Hematopoietic multipotent progenitor cell treated with erythropoietin and hydrocortisone succinate and interleukin-3 and kit ligand, for 4 days (in vitro differentiated cells): ENCODE measurements around the gene TRIM27.
"Not testable (repeated sequence)": the region's sequence is repeated elsewhere in the genome, so short reads cannot be mapped to it uniquely, and the experiment has no call there.

Experiments used
- DNase-seq: peaks from one replicate; pipeline ENCODE4 v3.0.0-alpha.2; 2015

The TRIM27 gene, protein sequence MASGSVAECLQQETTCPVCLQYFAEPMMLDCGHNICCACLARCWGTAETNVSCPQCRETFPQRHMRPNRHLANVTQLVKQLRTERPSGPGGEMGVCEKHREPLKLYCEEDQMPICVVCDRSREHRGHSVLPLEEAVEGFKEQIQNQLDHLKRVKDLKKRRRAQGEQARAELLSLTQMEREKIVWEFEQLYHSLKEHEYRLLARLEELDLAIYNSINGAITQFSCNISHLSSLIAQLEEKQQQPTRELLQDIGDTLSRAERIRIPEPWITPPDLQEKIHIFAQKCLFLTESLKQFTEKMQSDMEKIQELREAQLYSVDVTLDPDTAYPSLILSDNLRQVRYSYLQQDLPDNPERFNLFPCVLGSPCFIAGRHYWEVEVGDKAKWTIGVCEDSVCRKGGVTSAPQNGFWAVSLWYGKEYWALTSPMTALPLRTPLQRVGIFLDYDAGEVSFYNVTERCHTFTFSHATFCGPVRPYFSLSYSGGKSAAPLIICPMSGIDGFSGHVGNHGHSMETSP

DNA sequence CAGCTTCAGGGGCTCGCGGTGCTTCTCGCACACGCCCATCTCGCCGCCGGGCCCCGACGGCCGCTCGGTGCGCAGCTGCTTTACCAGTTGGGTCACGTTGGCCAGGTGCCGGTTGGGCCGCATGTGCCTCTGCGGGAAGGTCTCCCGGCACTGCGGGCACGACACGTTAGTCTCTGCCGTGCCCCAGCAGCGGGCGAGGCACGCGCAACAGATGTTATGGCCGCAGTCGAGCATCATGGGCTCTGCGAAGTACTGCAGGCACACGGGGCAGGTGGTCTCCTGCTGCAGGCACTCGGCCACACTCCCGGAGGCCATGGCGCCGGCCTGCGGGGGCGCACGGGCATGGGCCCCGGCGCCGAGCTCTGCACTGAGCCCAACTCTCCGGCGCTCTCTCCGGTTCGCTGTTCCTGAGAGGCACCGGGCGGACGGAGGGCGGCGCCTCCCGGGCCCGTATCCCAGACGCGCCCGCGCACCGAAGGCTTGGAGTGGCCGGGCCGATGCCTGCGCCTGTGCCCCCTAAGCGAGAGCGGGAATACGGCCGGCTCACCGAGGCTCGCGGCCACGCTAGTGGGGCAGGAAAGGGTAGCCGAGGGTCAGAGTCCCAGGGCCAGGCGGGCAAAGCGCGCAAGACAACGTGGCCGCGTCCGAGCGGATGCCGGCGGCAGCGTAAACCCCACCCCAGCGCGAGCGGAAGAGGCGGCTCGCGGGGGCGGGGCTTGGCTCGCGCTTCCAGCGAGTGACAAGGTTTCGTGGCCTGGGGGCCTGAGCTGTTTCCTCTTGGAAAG, at the start of gene TRIM27:
TSS of gene TRIM27 (minus strand) at position 668 of the 785 bp plus-strand sequence. CDS start at position 315, 353 bp downstream.
- DNase-seq, result peak; percentile 96

DNA sequence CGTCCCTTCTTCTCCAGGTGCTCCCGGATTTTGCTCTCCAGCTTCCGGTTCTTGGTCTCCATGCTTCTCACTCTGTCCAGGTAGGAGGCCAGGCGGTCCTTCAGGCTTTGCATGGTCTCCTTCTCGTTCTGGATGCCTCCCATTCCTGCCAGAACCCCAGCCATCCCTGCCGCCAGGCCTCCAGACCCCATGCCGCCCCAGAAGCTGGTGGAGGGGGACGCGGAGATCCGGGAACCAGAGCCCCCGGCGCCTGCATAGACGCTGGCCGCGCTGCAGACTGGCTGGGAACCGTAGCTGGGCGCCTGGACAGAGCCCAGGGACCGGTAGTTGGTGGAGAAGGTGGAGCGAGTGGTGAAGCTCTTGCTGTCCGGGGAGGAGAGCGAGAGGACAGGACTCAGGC, 46.3 kb upstream of the TRIM27 start:
- not testable (repeated sequence) for DNase-seq

DNA sequence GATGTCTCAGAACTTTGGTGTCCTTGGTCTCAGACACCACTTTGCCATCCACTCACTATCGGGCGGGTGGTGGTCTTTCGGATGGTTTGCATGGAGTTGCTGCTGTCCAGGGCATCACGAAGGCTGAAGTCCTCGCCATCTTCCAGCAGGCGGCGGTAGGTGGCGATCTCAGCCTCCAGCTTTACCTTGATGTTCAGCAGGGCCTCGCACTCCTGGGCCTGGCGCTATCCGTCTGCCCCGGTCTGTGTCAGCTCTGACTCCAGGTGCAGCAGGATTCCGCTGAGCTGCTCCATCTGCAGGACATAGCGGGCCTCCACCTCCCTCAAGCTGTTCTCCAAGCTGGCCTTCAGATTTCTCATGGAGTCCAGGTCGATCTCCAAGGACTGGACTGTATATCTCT, 45.3 kb upstream of the TRIM27 start:
- no peak for DNase-seq

DNA sequence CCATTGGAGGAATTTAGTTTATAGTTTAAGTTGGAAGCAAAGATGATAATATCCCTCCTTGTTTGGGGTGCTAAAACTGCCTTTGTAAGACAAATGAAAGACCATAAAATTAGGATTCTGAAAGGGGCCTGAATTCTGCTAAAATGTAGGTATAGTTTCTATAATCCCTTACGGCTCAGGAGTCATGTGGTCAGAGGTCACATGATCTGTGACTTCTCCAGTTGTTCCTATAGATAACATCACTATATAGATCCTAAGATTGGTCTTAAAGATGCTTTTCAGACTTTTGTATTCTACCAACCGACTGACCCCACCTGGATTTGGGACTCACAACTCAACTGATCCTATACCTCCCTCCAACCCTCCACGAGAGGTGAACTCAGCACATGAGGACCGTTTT, 44.7 kb upstream of the TRIM27 start:
- DNase-seq, result no peak

DNA sequence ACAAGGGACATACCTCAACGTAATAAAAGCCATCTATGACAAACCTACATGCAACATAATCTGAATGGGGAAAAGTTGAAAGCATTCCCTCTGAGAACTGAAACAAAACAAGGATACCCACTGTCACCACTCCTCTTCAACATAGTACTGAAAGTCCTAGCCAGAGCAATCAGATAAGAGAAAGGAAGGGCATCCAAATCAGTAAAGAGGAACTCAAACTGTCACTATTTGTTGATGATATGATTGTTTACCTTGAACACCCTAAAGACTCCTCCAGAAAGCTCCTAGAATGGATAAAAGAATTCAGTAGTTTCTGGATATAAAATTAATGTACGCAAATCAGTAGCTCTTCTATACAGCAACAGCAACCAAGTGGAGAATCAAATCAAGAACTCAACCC, 41.9 kb upstream of the TRIM27 start:
- no peak for DNase-seq

DNA sequence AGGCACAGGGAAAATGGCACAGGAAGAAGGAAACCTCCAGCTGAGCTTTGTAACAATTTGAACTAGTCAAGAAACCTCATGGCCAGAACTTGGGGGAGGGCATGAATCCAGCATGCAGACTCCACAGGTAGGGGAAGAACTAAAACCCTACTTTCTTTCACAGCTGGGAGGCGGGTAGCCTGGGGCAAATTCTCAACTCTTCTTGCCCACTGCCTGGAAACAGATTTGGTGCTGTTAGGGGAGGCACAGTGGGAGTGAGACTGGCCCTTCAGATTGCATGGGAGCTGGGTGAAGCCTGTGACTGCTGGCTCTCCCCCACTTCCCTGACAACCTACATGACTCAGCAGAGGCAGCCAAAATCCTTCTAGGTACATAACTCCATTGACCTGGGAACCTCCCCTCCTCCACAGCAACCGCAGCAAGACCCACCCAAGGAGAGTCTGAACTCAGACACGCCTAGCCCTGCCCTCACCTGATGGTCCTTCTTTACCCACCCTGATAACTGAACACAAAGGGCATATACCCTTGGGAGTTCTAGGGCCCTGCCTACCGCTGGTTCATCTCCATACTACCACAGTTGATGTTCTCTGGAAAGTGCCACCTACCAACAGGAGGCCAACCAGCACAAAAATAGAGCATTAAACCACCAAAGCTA, 37.2 kb upstream of the TRIM27 start:
- no peak for DNase-seq

DNA sequence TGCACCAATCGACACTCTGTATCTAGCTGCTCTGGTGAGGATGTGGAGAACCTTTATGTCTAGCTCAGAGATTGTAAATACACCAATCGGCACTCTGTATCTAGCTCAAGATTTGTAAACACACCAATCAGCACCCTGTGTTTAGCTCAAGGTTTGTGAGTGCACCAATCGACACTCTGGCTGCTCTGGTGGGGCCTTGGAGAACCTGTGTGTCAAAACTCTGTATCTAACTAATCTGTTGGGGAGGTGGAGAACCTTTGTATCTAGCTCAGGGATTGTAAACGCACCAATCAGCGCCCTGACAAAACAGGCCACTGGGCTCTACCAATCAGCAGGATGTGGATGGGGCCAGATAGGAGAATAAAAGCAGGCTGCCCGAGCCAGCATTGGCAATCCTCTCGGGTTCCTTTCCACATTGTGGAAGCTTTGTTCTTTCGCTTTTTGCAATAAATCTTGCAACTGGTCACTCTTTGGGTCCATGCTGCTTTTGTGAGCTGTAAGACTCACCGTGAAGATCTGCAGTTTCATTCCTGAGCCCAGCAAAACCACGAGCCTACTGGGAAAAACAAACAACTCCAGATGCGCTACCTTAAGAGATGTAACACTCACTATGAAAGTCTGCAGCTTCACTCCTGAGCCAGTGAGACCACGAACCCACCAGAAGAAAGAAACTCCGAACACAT, 34.9 kb upstream of the TRIM27 start:
- DNase-seq, result not testable (repeated sequence)

DNA sequence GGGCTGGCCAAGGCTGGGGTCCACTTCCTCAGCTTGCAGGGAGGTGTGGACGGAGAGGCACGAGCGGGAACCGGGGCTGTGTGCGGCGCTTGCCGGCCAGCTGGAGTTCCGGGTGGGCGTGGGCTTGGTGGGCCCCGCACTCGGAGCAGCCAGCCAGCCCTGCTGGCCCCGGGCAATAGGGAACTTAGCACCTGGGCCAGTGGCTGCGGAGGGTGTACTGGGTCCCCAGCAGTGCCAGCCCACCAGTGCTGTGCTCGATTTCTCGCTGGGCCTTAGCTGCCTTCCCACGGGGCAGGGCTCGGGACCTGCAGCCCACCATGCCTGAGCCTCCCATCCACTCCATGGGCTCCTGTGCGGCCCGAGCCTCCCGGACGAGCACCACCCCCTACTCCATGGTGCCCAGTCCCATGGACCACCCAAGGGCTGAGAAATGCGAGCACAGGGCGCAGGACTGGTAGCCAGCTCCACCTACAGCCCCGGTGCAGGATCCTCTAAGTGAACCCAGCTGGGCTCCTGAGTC, 34.1 kb upstream of the TRIM27 start:
- DNase-seq, result not testable (repeated sequence)

DNA sequence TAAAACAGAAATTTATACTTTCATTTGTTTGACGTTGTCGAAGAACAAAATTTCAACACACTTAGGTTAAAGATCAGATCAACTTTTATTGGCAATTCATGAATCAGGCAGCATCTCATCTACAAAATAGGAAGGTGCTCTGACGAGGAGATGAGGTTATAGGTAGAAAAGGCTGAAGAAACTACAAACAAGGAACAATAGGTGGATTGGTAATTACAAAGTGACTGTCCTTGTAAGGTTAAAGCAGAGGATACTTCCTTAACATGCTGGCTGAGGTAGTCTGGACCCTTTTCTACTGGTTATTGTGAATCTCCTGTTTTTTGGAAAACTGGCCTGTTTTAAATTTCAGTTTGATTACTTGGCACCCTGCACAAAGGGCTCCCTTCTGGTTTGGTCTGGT, 32.5 kb upstream of the TRIM27 start:
- no peak for DNase-seq

DNA sequence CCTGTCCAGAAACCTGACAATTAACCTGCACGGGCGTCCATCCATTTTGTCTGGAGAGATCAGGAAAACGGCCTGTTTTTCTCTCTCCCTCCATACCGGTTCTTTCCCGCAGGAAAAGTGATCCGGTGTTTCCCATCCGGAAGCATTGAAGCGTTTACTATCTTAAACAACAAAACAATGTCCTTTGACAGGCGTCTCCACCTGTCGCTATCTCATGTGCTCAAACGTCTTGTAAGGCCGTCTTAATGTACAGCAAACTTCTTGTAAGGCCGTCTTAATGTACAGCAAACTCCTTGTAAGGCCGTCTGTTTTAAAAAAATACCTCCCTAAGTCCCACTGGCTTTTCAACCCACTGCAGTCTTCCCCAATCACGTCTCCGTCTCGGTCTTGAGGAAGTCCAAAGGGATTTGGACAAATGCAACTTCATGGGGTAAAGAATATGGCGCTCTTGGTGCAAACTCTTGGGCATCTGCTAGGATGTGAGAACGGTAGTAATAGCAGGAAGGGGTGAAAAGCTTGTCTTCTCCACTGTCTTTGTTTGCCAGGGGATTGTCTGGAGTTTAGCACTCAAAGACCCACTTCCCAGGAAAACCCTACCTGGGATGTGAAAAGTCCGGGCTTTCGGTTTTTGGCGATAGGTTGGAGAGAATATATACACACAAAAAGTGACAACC, 29.9 kb upstream of the TRIM27 start:
- DNase-seq, result peak; percentile 29

DNA sequence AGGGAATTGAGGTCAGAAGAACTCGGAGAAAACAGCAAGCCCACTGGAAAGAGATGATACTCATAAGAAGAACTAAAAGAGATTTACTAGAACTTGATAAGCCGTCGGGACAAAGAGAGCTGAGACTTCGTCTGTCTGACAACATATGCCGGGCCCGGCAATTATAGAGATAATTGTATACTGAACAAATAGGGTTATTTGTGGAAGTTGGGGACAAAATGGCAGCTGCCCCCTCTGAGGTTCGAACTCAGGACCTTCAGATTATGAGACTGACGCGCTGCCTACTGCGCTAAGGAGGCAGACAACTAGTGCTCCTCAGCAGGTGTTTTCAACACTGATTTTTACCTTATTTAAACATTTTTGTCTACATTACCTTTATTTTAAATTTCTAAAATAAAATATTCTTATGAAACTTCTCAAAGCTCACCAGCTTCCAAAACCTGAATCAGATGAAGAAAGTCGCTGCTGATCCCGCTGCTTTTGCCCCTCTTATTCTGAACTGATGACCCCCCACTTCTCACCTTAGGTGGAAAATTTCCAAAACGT, 29.3 kb upstream of the TRIM27 start:
- peak; percentile 87 for DNase-seq

DNA sequence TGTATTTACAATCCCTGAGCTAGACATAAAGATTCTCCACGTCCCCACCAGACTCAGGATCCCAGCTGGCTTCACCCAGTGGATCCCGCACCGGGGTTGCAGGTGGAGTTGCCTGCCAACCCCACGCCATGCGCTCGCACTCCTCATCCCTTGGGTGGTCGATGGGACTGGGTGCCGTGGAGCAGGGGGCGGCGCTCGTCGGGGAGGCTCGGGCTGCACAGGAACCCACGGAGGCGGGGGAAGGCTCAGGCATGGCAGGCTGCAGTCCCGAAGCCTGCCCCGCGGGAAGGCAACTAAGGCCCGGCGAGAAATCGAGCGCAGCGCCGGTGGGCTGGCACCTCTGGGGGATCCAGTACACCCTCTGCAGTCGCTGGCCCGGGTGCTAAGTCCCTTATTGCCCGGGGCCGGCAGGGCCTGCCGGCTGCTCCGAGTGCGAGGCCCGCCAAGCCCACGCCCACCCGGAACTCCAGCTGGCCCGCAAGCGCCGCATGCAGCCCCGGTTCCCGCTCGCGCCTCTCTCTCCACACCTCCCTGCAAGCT, 25.9 kb upstream of the TRIM27 start:
- DNase-seq, result not testable (repeated sequence)

DNA sequence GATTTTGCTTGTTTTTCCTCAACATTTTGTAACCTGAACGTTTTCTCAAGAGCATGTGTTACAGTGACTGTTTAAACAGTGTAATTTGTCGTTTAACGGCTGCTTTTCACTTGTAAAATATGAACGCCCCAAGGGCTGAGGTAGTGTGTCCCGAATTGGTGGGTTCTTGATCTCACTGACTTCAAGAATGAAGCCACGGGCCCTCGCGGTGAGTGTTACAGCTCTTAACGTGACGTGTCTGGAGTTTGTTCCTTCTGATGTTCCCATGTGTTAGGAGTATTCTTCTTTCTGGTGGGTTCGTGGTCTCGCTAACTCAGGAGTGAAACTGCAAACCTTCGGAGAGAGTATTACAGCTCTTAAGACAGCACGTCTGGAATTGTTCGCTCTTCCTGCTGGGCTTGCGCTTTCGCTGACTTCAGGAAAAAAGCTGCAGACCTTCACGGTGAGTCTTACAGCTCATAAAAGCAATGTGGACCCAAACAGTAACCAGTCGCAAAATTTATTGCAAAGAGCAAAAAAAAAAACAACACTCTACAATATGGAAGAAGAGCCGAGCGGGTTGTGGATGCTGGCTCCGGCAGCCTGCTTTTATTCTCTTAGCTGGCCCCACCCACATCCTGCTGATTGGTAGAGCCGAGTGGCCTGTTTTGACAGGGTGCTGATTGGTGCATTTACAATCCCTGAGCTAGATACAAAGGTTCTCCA, 25.1 kb upstream of the TRIM27 start:
- no peak for DNase-seq

DNA sequence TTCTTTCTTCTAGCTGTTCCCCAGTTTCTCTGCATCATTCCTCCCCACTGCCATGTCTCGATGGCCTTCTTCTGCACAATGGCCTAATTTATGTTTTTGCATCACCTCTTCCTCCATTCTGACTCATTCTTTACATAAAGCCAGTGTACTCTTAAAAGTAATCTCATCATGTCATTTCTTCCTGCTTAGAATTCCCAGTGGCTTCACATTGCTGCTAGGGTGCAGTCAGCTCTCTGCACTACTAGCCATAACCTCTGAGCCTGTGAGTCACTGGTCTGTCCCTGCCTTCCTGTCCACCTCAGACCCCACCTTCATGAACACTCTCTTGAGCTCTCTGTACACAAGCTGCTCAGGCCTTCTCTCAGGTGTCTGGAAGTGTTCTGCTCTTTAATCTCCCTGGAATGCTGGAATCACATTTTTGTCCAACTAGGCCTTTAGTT, 24.1 kb upstream of the TRIM27 start:
- DNase-seq, result no peak

DNA sequence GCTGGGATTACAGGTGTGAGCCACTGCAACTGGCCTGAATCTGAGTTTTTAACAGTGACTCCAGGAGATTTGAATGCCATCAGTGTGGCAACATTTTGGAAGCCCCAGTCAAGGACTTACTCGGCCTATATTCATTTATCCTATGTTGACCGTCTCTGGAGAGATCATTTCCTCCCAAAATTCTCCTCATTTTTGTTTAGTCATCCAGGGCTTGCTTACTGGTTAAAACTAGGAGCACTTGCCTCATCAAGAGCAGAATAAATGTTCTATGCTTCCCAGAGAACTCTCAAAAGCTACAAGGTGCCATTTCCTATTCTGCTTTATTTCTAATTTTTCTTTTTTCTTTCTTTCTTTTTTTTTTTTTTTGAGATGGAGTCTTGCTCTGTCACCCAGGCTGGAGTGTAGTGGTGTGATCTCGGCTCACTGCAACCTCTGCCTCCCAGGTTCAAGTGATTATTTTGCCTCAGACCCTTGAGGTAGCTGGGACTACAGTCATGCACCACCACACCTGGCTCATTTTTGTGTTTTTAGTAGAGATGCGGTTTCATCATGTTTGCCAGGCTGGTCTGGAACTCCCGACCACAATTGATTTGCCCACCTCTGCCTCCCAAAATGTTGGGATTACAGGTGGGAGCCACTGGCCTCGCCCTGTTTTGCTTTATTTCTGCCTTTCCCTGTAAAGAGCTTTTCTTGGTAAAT, 23.4 kb upstream of the TRIM27 start:
- no peak for DNase-seq

DNA sequence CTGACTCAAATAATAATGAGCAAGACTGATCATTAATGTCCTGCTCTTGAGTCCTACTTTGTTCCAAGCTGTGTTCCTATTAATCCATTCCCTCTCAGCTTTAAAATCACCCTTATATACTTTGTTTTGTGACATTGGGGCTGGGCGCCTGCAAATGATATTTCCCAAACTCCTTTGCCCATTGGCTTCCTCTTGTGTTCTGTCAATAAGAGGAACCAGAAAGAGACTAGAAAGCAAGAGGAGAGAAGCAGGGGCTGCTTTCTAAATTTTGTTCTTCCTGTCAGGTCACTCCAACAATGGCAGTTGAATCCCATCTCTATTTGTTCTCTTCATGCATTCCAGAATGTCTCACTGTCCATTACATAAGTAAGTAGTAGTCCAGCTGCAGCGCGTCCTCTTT, 21.6 kb upstream of the TRIM27 start:
- no peak for DNase-seq

DNA sequence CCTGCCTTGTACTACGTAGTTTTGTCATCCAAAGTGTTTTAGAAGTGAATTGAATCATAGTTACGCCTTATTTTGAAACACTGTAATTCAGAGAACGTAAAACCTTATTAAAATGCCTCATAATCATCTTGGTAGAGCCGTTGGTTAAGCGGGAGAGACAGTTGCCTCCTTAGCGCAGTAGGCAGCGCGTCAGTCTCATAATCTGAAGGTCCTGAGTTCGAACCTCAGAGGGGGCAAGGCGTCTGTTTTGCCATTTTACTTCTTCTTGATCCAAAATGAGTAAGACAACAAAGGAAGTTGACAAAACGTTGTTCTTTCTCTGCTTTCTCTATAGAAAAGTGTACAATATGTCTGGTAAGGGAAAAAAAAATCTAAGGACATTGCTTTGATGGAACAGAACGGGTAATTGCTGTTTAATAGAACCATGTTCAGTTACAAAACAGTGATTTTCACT, 20.7 kb upstream of the TRIM27 start:
- peak; percentile 93 for DNase-seq

DNA sequence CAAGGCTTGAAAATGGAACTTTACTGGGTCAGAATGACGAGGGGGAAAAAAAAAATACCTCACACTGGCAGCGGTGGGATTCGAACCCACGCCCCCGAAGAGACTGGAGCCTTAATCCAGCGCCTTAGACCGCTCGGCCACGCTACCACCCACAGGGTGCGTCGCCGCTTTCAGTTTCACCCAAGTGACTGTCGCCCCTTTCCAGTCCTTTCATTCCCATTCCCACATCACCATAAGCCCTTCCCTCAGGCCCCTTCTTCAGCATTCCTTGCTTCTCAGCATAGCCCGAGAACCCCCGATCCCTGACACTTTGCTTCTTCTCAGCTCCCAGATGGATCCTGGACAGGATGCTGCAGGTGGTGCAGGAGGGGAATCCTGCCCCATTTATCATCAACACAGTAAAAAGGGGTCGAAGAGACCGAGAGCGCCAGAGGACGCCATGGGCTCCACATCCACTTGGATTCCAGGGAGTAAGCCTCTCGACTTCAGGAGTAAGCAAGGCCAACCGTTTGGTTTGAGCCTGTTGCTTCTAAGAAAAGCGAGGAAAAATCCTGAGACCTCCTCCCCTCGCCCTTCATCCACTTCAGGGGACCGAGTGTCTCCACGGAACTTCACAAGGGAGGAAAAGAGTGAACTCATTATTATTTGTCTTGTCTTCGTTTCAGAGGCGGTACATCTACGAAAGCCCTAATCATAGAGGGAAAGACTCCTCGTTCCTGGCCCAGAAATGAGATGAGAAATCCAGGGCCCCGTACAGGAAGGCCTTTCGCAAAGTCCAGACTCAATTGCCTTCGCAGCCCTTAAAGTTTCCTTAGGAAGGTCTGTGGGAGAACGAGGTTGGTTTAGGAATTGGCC, 20.0 kb upstream of the TRIM27 start:
- DNase-seq, result peak; percentile 85

DNA sequence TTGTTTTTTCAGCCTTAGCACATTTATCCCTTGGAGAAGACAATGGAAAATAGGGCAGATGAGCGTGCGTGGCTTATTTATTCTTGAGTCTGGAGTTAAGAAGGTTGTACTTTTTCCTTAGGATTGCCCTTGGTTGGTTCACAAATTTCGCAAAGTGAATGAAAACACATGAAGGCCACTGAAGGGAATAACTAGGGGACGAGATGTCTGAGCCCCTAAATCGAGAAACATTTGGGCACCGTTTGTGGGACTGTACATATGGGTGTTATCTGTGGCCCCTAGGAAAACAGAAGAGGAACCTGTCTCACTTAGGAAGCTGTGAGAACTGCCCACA, 19.4 kb upstream of the TRIM27 start:
- DNase-seq, result no peak
